22Rv1 (cell line): ENCODE measurements around the gene PIM2.

Source experiments
- H3K27ac ChIP-seq: fragments of 450-650 bp; 2 replicates; pipeline ENCODE4 v1.5.1; 2017
- CTCF ChIP-seq: fragments of 450-650 bp; IDR thresholded peaks from 2 replicates; pipeline ENCODE4 v1.5.1; 2017; ENCODE audit warnings: mild to moderate bottlenecking
- ZFX ChIP-seq: fragments of 450-650 bp; IDR thresholded peaks from 2 replicates; pipeline ENCODE4 v1.6.1; 2017; ENCODE audit warnings: antibody characterized with exemption, borderline replicate concordance

Gene PIM2

GRCh38 chrX:48911412-48912182 lies 7.2 kb downstream of the PIM2 start, which contains the start of gene SLC35A2:
Gene SLC35A2, minus strand, starts transcription at chrX:48911646. Its CDS starts 10 bp downstream, at chrX:48911636.
- no peak for TF ChIP-seq CTCF
- TF ChIP-seq ZFX = no peak
- peak within 1 kb of the TSS; percentile 84 for H3K27ac ChIP-seq

- no peak for TF ChIP-seq ZFX
- no peak for TF ChIP-seq CTCF
- peak overlapping the region; percentile 84 for H3K27ac ChIP-seq
These were observed 7.9 kb downstream of the PIM2 start for GRCh38 chrX:48910926-48911411.

GRCh38 chrX:48909703-48910294 lies 9.0 kb downstream of the PIM2 start:
- no peak overlapping the region for H3K27ac ChIP-seq
- no peak for TF ChIP-seq ZFX
- no peak for TF ChIP-seq CTCF

GRCh38 chrX:48908600-48908999 lies 10.2 kb downstream of the PIM2 start:
- H3K27ac ChIP-seq = no peak overlapping the region
- TF ChIP-seq CTCF (no peak), ZFX (no peak)

- TF ChIP-seq CTCF = no peak
- TF ChIP-seq ZFX = no peak
- H3K27ac ChIP-seq = no peak overlapping the region
These were observed 13.6 kb downstream of the PIM2 start for GRCh38 chrX:48905090-48905790.

GRCh38 chrX:48904626-48905025 lies 14.2 kb downstream of the PIM2 start:
- no peak overlapping the region for H3K27ac ChIP-seq
- TF ChIP-seq ZFX (no peak), CTCF (no peak)
